PC-9 (cell line): ENCODE data around the gene DHRS7B.

ENCODE experiments used
- EZH2 ChIP-seq: fragments of 200-600 bp; sonication (generic); IDR thresholded peaks from 2 replicates; pipeline ENCODE4 v1.8.0; 2017; ENCODE audit warnings: antibody characterized with exemption, low read depth
- TF ChIP-seq, protein P1 (sequence below): fragments of 200-600 bp; sonication (generic); conservative IDR thresholded peaks from 2 replicates; pipeline ENCODE4 v1.6.1; 2017; ENCODE audit warnings: mixed run types, antibody characterized with exemption, mild to moderate bottlenecking, moderate library complexity

DNA sequence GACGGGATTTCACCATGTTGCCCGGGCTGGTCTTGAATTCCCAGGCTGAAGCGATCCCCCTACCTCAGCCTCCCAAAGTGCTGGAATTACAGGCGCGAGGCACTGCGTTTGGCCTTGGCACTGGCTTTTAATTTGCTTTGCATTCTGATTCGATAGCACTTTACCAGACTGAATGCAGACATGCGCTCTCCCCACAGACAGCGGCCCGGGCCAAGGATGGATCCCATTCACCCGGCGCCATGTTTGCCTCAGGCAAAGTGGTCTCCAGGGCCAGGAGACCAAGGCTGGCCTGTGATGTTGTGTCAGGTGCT is 41.7 kb downstream of the DHRS7B start:
- TF ChIP-seq, protein P1, sequence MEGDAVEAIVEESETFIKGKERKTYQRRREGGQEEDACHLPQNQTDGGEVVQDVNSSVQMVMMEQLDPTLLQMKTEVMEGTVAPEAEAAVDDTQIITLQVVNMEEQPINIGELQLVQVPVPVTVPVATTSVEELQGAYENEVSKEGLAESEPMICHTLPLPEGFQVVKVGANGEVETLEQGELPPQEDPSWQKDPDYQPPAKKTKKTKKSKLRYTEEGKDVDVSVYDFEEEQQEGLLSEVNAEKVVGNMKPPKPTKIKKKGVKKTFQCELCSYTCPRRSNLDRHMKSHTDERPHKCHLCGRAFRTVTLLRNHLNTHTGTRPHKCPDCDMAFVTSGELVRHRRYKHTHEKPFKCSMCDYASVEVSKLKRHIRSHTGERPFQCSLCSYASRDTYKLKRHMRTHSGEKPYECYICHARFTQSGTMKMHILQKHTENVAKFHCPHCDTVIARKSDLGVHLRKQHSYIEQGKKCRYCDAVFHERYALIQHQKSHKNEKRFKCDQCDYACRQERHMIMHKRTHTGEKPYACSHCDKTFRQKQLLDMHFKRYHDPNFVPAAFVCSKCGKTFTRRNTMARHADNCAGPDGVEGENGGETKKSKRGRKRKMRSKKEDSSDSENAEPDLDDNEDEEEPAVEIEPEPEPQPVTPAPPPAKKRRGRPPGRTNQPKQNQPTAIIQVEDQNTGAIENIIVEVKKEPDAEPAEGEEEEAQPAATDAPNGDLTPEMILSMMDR = no peak
- no peak for TF ChIP-seq EZH2
